GM23338 (cell line): ENCODE results near the gene ATP9B.

Source experiments
- CTCF ChIP-seq, 2 experiments: fragments of 200-600 bp in 1 of 2; sonication (generic) in 1 of 2; conservative IDR thresholded peaks; 2 replicates each; pipeline versions ENCODE4 v1.5.1 to v1.6.1; 2016 to 2017; ENCODE audit warnings: antibody characterized with exemption in 2 of 2, low read depth in 2 of 2, mild to moderate bottlenecking in 2 of 2, moderate library complexity in 1 of 2
- EZH2 ChIP-seq: fragments of 200-600 bp; sonication (generic); IDR thresholded peaks from one replicate; pipeline ENCODE4 v1.8.0; 2017; ENCODE audit warnings: antibody characterized with exemption, mild to moderate bottlenecking, low read depth; ENCODE audit not compliant: unreplicated experiment
- POLR2AphosphoS5 ChIP-seq: IDR thresholded peaks from 2 replicates; pipeline ENCODE4 v1.6.1; 2016; ENCODE audit warnings: antibody characterized with exemption, low read depth

GRCh38 chr18:79049506-79049905, 19.7 kb upstream of the ATP9B start:
- TF ChIP-seq CTCF (conservative IDR thresholded peaks at IDR 0.05; ENCODE audit: low read depth in 2 of 2), result no peak
- TF ChIP-seq EZH2, result no peak
- no peak for TF ChIP-seq POLR2AphosphoS5
